ENCODE measurements around the gene ANG.
A peak's percentile ranks its signal among the peaks of the same experiment; 100 is the strongest.
"Not testable (repeated sequence)": the region's sequence is repeated elsewhere in the genome, so short reads cannot be mapped to it uniquely, and the experiment has no call there.

The ANG gene

DNA sequence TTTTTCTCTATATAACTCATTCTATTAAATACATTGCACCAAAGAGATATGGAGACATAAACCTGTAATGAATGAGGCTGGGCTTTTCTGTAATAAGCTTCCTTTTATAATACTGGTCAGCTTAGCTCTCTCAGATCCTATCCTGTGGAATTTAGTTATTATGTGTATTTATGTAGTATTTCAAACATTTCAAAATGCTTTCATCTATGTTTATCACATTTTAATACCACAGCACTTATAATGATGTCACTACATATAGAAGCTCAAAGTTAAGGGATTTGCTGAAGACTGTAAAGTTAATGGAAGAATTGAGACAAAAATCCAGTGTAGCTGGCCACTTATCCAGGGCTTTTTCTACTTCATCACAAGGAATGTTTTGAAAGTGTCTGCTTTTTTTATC lies 11.4 kb downstream of the ANG start:
- DNase-seq, result no peak

DNA sequence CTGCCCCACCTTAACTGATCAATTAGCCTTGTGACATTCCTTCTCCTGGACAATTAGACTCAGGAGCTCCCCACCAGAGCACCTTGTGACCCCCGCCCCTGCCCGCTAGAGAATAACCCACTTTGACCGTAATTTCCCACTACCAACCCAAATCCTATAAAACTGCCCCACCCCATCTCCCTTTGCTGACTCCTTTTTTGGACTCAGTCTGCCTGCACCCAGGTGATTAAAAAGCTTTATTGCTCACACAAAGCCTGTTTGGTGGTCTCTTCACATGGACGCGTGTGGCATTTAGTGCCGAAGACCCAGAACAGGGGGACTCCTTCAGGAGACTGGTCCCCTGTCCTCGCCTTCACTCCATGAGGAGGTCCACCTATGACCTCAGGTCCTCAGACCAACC lies 12.4 kb downstream of the ANG start:
- not testable (repeated sequence) for DNase-seq

DNA sequence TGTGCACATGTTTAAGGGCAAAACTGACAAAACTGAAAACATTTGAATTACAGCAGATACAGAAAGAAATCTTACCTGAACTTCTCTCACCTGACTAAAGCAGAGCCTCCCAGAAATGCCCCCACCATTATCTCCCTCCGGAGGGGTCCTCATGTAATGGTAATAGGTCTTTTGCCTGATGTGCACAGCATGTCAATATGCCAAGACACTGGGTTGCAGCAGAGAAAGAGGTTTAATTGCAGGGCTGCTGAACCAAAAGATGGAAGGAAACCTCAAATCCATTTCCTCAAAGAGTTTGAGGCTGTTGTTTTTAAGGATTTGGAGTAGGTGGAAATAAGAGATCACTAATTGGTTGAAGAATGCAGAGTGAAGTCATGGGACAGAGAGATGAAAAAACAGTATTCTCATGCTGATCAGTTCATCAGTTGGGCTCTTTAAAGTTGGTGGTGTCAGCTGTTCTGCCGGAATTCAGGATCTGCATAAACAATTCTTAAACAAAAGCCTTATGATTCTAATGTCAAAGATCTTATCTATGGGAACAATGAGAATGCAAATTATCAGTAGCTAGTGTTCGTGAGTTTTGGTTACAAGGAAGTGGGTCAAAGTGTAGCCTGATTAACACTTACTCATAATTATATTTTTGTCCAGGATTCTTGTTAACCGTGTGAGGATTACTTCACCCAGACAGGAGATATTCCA lies 18.2 kb downstream of the ANG start:
- DNase-seq, result no peak

DNA sequence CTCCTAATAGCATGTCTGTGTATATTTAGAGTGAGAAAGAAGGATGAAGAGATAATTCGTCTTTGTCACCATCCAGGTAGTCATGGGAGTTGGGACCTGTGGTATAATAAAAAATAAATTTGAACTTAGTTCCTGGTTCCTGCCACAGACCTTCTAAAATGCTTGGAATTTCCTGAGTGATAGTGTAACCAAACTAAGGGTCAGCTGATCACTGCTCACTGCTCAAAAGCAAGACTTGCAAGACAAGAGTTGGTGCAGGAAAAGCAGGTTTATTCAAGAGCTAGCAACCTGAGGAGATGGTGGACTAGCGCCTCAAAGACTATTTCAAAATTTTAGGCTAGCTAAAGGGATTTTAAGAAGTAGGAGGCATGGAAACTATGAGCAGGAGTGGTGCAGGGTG lies 19.1 kb downstream of the ANG start:
- DNase-seq, result no peak

DNA sequence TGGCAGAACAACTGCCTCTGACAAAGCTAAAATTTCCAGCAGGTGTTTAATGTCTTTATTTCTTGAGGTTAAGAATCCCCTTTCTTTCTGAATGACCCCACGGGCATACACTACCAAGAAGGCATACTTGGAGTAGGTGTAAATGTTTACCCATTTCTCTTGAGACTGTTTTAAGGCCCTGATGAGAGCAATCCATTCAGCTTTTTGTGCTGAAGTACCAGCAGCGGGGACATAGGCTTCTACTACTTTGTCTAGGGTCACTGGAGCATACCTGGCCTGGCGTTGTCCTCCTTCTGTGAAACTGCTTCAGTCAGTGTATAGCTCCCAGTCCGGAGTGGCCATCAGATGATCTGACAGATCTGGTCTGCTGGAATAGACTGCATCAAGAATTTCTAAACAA lies 22.7 kb downstream of the ANG start:
- DNase-seq, result no peak

DNA sequence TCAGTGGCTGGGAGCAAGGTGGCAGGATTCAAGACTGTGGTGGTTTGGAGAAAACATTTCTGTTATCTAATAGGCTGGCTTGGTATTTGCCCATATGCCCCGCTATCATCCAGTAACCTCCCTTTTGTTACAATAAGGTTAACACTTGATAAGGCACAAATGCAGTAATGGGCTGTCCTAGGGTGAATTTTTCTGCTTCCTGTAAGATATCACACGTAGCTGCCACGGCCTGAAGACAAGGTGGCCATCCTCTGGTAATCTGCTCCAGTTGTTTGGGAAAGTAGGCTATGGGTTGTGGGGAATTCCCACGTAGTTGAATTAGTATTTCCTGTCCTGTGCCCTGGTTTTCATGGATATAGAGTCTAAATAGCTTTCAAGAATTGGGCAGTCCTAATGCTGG lies 23.1 kb downstream of the ANG start:
- DNase-seq, result no peak

DNA sequence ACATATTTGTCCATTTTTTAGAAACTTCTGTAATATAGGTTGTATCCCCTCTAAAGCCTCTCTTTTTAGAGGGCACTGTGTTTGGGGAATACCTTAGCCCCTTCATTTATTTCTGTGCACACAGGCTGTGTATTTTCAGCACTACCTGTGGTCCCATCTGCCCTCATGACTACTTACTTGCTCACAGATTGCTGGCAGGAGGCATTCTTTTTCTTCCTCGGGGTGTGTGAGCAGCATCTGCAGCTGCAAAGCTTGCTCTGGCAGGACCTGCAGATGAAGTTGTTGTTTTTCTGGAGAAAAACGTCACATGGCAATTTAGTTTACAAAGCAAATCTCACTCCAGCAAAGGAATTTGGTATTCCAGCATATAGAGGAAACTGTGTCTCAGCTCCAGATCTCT lies 24.3 kb downstream of the ANG start:
- DNase-seq, result no peak

DNA sequence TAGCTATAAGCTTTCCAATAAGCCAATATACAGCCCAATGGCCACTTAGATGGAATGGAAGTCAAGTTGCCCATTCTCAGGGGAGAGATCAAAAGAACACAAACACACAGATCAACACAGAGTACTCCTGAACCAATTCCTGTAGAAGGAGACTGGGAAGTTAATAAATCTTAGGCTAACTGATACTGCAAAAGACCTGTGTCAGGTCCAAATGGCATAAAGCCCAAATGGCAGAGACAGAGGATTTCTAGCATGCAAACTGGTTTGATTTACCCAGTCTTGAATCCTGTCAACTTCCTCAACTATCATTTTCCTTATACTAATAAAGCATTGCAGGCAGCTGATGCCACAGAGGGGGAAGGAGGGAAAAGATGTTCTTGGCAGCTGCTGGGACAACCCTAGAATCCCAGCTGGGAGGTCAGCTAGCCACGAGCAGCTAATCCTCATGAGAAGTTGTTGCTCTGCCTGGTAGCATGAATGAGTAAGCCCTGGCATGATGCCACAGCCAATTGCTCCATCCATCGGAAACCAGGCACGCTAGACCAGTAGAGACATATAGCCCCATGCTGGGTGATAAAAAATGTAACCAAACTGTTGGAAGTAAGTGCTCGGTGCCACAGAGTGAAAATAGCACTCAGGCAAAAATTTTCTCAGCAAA lies 26.2 kb downstream of the ANG start:
- DNase-seq, result peak; percentile 77

DNA sequence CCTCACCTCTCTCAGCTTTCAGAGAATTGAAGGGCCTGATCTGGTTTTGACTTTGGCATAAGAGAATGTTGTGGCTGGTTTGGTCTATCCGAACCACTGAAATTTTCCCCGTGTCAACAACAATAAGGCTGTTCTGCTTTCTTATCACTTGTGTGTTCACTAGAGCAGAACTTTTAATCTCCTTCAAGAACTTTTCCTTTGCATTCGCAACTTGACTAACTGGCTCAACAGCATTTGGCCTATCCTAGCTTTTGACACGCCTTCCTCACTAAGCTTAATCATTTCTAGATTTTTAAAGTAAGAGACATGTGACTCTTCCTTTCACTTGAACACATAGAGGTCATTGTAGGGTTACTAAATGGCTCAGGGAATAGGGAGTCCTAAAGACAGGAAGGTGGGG lies 31.2 kb downstream of the ANG start:
- DNase-seq, result no peak

DNA sequence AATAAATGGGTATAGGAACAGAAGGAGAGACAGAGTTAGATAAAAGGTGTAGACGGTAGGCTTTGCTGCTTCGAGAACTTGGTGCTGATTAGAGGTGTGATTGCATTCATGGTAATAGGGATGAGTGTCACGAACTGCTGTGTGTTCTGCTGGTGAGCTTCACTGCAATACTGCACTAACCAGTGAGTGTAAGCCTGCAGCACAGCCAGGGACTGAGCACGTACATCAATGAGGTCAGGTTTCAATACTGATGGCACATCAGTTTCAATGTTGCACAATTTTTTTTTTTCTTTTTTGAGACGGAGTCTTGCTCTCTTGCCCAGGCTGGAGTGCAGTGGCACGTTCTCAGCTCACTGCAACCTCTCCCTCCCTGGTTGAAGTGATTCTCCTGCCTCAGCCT lies 32.2 kb downstream of the ANG start:
- no peak for DNase-seq

DNA sequence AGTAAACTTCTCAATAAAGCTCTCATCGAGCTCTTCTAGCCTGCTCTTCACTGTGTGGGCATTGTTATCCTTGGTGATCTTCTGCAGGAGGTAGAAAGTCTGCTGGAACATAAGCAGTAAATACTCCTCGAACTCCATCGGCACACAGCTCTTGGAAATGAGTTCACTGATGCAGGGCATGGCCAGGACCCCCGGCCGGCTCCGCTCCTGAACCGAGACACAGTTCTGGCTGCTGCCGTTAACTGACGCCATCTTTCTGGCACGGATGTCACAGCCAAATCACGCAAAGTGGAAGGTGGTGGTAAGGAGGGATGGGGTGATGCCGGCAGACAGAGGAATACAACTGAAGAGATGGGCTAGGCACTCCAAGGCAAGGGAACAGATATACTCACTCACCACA lies 33.5 kb downstream of the ANG start:
- no peak for DNase-seq

DNA sequence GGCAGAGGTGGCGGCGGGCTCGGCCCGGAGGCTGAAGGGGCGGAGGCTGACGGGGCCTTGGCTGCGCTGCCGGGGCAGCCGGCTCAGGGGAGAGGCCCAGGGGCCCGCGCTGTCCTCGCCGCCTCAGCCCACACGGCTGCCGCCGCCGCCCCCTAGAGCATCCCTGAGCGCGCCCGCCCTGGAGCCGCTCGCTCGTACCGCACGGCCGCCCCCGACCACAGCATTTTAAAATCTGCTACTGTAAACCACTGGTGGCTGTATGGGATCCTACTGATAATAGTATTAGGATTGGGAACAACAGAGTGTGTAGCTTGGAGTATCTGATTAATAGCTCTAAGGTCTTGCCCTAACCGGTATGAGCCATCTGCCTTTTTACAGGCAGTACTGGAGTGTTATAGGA lies 34.9 kb downstream of the ANG start:
- no peak for DNase-seq

DNA sequence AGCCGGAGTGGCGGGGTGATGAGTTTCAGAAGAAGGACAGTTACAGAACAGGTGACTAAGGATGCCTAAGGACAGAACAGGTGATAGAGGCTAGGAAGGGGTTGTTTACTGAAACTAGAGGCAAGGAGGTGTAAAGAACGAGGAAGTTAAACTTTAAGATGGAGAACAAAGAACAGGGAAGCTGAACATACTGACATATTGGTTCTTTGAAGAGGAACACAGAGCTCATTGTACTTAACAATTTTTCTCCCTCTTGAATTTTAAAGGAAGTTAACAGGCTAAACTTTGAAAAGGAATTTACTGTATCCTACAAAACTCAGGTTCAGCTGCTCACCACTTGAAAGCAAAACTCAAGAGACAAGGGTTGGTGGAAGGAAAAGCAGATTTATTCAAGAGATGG lies 37.6 kb downstream of the ANG start:
- DNase-seq, result not testable (repeated sequence)

DNA sequence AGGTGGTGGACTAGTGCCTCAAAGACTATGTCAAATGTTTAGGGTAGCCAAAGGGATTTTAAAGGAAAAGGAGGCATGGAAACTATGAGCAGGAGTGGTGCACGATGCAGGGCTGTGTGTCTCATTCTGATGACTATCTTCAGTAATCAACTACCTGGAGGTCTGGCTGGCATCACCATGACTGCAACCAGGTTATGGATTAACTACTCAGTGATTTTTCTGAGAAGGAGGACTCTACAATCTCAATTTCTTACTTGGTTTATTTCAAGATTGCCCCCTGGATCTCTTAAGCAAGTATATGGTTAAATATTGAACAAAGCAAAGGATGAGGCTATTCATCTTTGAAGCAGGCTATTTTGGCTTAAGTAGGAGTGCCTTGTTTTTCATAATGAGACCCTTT lies 38.0 kb downstream of the ANG start:
- DNase-seq, result no peak

DNA sequence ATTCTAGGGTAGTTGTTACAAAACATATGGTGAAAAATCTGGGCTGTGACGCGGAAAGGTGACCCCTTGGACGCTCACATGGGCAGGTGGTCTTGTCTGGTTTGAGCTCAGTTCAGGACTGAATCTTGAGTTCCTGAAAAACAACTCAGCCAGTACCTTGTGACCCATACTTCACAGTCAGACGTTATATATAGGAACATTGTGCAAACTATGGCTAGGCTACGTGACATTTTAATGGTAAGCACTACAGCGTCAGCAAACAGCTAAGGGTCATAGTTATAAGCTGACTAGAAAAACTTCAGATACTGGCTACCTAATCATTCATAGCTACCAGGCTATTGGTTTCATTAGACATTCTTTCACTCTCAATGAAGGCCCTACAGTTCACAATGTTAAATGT lies 42.3 kb downstream of the ANG start:
- DNase-seq, result no peak

DNA sequence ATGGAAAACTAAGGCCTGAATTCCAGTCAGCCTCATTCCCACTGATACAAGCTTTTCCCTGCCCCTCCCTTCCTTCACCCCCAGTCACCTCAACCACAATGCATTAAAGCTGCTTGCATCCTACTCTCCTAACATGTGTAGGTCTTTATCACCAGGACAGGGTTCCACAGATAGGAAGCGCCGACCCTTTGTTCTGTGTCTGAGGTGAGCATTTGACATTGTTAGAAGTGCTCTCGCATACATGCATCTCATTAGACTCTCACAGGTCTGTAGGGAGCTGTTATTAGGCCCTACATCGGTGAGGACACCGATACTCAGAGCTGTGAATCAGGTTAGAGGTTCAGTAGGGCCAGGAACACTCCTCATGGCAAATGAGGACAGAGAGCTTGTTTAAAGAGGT lies 43.9 kb downstream of the ANG start:
- no peak for DNase-seq

DNA sequence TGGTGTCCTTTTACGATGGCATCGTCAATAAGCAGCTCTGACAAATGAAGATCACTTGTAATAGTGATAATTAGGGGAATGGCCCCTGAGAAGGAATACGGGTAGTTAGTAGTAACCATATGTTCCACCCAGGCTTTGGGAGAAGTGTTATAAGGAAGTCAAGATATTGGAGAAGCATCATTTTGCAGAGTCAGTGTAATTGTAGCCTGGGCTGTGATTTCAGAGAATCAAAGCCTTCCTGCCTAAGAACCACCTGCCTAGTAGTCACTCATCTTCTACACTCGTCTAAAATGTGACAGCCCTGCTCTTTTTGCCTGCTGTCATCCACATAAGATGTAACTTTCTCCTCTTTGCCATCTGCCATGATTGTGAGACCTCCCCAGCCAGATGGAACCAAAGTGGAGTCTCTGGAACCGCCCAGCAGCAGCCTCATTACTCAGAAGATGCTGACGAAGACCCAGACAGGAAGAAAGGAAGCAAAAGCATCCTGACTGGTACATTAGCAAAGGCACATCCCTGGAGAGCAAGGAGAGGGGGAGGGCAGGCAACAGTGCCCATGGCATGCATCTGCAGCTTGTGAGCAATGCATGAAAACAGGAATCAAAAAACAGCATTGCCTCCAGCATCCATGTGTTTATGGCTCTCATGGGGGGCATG lies 44.5 kb downstream of the ANG start:
- DNase-seq, result no peak

DNA sequence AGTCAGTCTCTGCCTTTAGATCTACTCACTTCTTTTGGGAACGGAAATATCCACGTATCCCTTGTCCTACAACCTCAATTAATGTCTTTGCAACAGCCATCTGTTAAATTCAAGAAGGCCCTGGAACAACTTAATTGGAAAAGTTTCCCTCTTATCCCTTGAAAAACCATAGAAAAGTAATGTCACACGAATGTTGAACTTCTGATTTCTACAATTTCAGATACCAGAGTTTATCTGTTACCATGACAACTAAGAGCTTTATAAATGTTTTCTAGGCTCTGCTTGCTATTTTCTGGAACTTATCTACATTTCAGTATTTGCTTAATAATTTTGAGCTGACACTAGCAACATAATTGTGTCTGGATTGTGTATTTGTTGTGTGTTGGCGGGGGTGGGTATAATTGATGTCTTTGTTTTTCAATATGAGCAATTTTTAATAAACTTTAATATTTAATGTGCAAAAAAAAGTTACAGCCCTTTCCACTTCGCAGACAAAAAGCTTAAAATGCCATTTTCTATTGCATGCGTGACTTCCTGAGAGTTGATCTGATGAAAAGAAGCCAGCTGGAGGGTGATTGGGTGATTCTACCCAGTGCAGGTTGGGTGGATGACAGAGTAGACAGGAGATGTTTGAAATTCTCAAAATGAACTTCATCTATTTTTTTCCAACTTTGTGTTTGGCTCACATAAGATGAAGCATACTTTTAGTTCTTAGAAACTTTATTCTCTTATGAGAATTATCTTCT lies 45.3 kb downstream of the ANG start:
- DNase-seq, result no peak

DNA sequence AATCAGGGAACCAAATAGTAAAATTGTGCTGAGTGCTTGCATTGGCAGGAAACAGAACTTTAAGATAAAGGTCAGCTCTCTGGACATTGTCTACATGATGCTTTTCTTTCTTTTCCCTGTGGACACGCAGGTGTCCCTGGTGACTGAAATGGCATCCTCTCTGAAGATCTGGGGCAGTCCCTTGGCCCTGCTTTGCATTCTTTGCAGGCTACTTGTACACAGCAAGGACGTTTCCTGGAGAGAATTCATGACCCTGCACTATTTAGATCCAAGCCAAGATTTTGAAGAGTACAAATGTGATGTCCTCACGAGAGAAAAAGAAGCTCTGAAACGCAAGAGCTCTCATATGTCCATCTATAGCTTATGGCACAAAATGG lies 45.9 kb downstream of the ANG start:
- DNase-seq, result no peak

DNA sequence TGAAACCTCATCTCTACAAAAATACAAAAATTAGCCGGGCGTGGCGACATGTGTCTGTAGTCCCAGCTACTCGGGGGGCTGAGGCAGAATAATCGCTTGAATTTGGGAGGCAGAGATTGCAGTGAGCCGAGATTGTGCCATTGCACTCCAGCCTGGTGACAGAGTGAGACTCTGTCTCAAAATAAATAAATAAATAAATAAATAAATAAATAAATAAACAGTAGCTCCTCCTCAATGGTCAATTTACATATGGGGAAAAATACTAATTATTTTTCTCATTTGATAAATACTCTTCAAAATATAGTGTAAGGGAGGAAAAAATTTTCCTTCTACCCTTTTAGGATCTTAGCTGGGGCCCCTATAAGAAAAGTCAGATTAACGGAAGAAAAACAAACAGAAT lies 49.7 kb downstream of the ANG start:
- DNase-seq, result not testable (repeated sequence)

DNA sequence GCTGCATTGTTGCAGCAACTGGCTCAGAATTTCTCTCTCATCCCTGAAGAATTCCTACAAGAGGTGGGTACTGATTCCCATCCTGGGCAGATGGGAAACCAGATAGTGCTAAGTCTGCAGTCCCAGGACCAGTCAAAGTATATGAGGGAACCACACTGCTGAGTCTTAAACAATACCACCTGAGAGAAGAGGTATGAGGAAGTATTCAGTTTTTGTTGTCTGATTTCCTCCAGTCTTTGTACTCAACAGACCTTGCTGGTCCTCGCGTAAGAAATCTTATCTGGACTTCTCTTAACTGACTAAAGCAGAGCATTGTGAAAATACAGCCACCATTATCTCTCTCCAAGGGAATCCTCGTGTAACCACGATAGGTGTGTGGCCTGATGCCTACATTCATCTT lies 53.6 kb downstream of the ANG start:
- no peak for DNase-seq

DNA sequence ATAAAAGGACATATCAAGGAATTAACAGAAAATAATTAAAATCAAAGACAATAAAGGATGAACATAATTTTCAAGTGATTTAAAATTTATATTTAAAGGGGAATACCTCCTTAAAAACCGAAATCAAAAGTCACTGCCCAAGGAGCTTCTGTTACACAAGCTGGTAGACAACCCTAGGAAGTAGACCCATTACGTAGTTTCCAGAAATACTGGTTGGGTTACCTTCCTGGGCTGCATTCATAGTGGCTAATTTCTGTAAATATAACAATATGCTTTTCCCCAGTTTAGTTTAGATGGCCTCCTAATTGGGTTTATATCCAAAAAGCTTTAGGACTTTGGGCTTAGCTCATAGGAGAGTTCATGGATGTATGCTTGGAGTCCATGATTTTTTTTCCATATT lies 55.0 kb downstream of the ANG start:
- no peak for DNase-seq
